ENCODE results near the gene LHFPL3.

LHFPL3 gene

DNA sequence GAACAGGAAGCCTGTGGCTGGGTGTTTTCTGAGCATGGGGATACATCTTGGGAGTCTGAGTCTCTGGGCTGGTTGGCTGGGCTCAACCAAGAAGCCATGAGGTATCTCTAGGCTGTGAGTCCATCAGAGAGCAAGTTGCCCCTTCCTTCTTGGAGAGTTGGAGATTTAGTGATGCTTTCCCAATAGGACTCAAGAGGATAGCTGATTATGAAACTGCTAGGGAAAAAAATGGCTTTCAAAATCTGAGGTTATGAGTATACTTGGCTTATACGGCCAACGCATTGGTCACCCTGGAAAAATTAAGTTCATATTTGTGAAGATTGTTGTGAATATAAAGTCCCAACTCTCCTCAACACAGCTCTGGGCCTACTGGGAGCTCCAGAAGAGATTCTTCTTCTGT is 522.9 kb downstream of the LHFPL3 start:
- H2AK5ac ChIP-seq (ENCODE audit: low read length) = no peak overlapping the region
- no peak overlapping the region for H3K18ac ChIP-seq (ENCODE audit: low read length)
- H2BK15ac ChIP-seq (replicated peaks; ENCODE audit: low read depth) = no peak overlapping the region
- WGBS (ENCODE audit: extremely low coverage, insufficient coverage, low lambda C conversion rate) = no CpG with 5 or more reads among the region's 2 CpGs
- no peak overlapping the region for H3K23ac ChIP-seq (ENCODE audit: low read length)
- no peak overlapping the region for H4K5ac ChIP-seq (ENCODE audit: low read length)
- H3K36me3 ChIP-seq (ENCODE audit: control insufficient read depth, insufficient read depth, low read length) = no peaks in the 10 kb centered on the region
- H3K4ac ChIP-seq (ENCODE audit: low read depth, low read length) = no peak overlapping the region
- no peak overlapping the region for H3K27ac ChIP-seq (ENCODE audit: low read depth, low read length)
- H3K4me1 ChIP-seq (ENCODE audit: control insufficient read depth, low read depth, low read length) = no peaks in the 10 kb centered on the region
- H3K4me3 ChIP-seq (ENCODE audit: low read length) = no peak overlapping the region
- DNase-seq = no peak
- H3K56ac ChIP-seq (ENCODE audit: low read length) = no peak overlapping the region
- no peak overlapping the region for H2BK5ac ChIP-seq (ENCODE audit: low read length)
- H3K27me3 ChIP-seq (ENCODE audit: insufficient read depth, low read length, poor library complexity) = no peaks in the 10 kb centered on the region
- H4K8ac ChIP-seq (ENCODE audit: low read depth, low read length) = no peak overlapping the region
- no peak overlapping the region for H3K4me2 ChIP-seq (ENCODE audit: low read length)
- H3K9ac ChIP-seq (ENCODE audit: low read length) = no peak overlapping the region
- no peaks in the 10 kb centered on the region for H3K79me2 ChIP-seq (ENCODE audit: control insufficient read depth, insufficient read depth, low read length)
- H2BK120ac ChIP-seq (ENCODE audit: low read depth, low read length) = no peak overlapping the region
- H3K79me1 ChIP-seq (ENCODE audit: low read length) = no peaks in the 10 kb centered on the region

GRCh38 chr7:104852386-104852785 is 524.0 kb downstream of the LHFPL3 start:
- Histone ChIP-seq H3K36me3 (ENCODE audit: control insufficient read depth, insufficient read depth, low read length) (no peaks in the 10 kb centered on the region), H3K23ac (ENCODE audit: low read length) (no peak overlapping the region), H3K79me2 (ENCODE audit: control insufficient read depth, insufficient read depth, low read length) (no peaks in the 10 kb centered on the region), H2BK5ac (ENCODE audit: low read length) (no peak overlapping the region), H3K4ac (ENCODE audit: low read depth, low read length) (no peak overlapping the region), H2AK5ac (ENCODE audit: low read length) (no peak overlapping the region), H3K27me3 (ENCODE audit: insufficient read depth, low read length, poor library complexity) (no peaks in the 10 kb centered on the region), H3K56ac (ENCODE audit: low read length) (no peak overlapping the region), H3K27ac (ENCODE audit: low read depth, low read length) (no peak overlapping the region), H3K4me1 (ENCODE audit: control insufficient read depth, low read depth, low read length) (no peaks in the 10 kb centered on the region), H3K4me3 (ENCODE audit: low read length) (no peak overlapping the region), H4K5ac (ENCODE audit: low read length) (no peak overlapping the region), H4K8ac (ENCODE audit: low read depth, low read length) (no peak overlapping the region), H2BK120ac (ENCODE audit: low read depth, low read length) (no peak overlapping the region), H3K9ac (ENCODE audit: low read length) (no peak overlapping the region), H3K4me2 (ENCODE audit: low read length) (no peak overlapping the region), H2BK15ac (replicated peaks; ENCODE audit: low read depth) (no peak overlapping the region), H3K18ac (ENCODE audit: low read length) (no peak overlapping the region), H3K79me1 (ENCODE audit: low read length) (no peaks in the 10 kb centered on the region)
- DNase-seq = no peak
- WGBS (ENCODE audit: extremely low coverage, insufficient coverage, low lambda C conversion rate) = no CpG with 5 or more reads among the region's 1 CpG

- WGBS (ENCODE audit: extremely low coverage, insufficient coverage, low lambda C conversion rate) = no CpG with 5 or more reads among the region's 2 CpGs
- Histone ChIP-seq H3K27ac (ENCODE audit: low read depth, low read length) (no peak overlapping the region), H3K18ac (ENCODE audit: low read length) (no peak overlapping the region)
Measured at GRCh38 chr7:104855861-104856260, 527.5 kb downstream of the LHFPL3 start.

DNA sequence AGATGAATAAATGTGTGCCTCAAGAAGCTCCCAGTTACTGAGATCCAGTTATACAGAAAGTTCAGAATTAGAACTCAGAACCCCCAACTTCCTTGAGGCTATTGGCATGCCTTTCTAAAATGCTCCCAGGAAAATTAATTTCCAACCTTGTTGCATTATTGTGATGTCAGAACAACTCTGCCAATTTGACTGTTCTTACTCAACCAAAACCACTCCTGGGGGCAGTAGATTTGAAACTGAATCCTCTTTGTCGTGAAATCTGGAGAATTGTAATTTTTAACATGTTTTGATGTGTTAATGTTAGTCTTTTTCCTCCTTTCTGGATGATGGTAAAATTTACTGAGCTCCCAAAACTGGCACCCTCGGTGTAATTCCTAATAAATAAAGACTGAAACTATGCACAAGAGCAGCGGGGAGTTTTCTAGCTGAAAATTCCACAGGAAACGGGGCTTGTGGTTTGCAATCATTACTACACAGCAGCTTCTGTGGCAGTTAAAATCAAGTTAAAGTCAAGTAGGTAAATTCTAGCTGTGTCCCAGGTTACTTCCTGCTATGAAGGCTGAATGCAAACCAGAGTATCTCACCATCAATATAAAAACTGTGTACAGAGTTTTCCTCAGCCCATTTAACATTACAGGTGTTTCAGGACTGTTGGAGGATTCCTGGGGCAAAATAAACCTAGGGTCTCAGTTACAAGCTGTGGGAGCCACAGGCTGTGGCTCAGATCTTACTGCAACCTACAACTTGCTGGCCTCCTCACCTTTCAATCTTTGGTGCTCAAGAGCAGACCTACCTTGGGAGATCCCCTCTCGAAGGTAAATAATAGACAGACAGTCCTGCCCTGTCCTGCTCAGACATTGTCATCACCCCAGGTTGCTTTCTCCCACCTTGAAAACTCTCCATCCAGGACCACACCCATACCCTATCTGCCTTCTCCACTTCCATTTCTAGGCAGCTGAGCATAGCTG is 529.3 kb downstream of the LHFPL3 start:
- no peak overlapping the region for H2BK120ac ChIP-seq (ENCODE audit: low read depth, low read length)
- no peak overlapping the region for H4K8ac ChIP-seq (ENCODE audit: low read depth, low read length)
- no peaks in the 10 kb centered on the region for H3K79me1 ChIP-seq (ENCODE audit: low read length)
- H4K5ac ChIP-seq (ENCODE audit: low read length) = no peak overlapping the region
- H3K4me2 ChIP-seq (ENCODE audit: low read length) = no peak overlapping the region
- H3K79me2 ChIP-seq (ENCODE audit: control insufficient read depth, insufficient read depth, low read length) = no peaks in the 10 kb centered on the region
- no peak overlapping the region for H3K27ac ChIP-seq (ENCODE audit: low read depth, low read length)
- no peak overlapping the region for H2BK5ac ChIP-seq (ENCODE audit: low read length)
- H3K9ac ChIP-seq (ENCODE audit: low read length) = no peak overlapping the region
- H3K27me3 ChIP-seq (ENCODE audit: insufficient read depth, low read length, poor library complexity) = no peaks in the 10 kb centered on the region
- H3K36me3 ChIP-seq (ENCODE audit: control insufficient read depth, insufficient read depth, low read length) = no peaks in the 10 kb centered on the region
- no peak overlapping the region for H2BK15ac ChIP-seq (replicated peaks; ENCODE audit: low read depth)
- H3K4me1 ChIP-seq (ENCODE audit: control insufficient read depth, low read depth, low read length) = no peaks in the 10 kb centered on the region
- no CpG with 5 or more reads among the region's 5 CpGs for WGBS (ENCODE audit: extremely low coverage, insufficient coverage, low lambda C conversion rate)
- DNase-seq = no peak
- no peak overlapping the region for H2AK5ac ChIP-seq (ENCODE audit: low read length)
- H3K4ac ChIP-seq (ENCODE audit: low read depth, low read length) = no peak overlapping the region
- no peak overlapping the region for H3K23ac ChIP-seq (ENCODE audit: low read length)
- no peak overlapping the region for H3K4me3 ChIP-seq (ENCODE audit: low read length)
- H3K56ac ChIP-seq (ENCODE audit: low read length) = no peak overlapping the region
- H3K18ac ChIP-seq (ENCODE audit: low read length) = no peak overlapping the region

More at GRCh38 chr7:104855861-104856260, 527.5 kb downstream of the LHFPL3 start:
- no peak overlapping the region for H3K9ac ChIP-seq (ENCODE audit: low read length)
- no peak overlapping the region for H4K8ac ChIP-seq (ENCODE audit: low read depth, low read length)
- no peak overlapping the region for H3K23ac ChIP-seq (ENCODE audit: low read length)
- no peak overlapping the region for H3K4me3 ChIP-seq (ENCODE audit: low read length)
- H3K36me3 ChIP-seq (ENCODE audit: control insufficient read depth, insufficient read depth, low read length) = no peaks in the 10 kb centered on the region
- no peak overlapping the region for H3K56ac ChIP-seq (ENCODE audit: low read length)
- H3K4me2 ChIP-seq (ENCODE audit: low read length) = no peak overlapping the region
- no peak overlapping the region for H3K4ac ChIP-seq (ENCODE audit: low read depth, low read length)
- H3K27me3 ChIP-seq (ENCODE audit: insufficient read depth, low read length, poor library complexity) = no peaks in the 10 kb centered on the region
- no peak overlapping the region for H4K5ac ChIP-seq (ENCODE audit: low read length)
- no peak for DNase-seq
- H2BK15ac ChIP-seq (replicated peaks; ENCODE audit: low read depth) = no peak overlapping the region
- no peaks in the 10 kb centered on the region for H3K79me1 ChIP-seq (ENCODE audit: low read length)
- no peak overlapping the region for H2BK5ac ChIP-seq (ENCODE audit: low read length)
- H2BK120ac ChIP-seq (ENCODE audit: low read depth, low read length) = no peak overlapping the region
- H2AK5ac ChIP-seq (ENCODE audit: low read length) = no peak overlapping the region
- H3K79me2 ChIP-seq (ENCODE audit: control insufficient read depth, insufficient read depth, low read length) = no peaks in the 10 kb centered on the region
- H3K4me1 ChIP-seq (ENCODE audit: control insufficient read depth, low read depth, low read length) = no peaks in the 10 kb centered on the region

DNA sequence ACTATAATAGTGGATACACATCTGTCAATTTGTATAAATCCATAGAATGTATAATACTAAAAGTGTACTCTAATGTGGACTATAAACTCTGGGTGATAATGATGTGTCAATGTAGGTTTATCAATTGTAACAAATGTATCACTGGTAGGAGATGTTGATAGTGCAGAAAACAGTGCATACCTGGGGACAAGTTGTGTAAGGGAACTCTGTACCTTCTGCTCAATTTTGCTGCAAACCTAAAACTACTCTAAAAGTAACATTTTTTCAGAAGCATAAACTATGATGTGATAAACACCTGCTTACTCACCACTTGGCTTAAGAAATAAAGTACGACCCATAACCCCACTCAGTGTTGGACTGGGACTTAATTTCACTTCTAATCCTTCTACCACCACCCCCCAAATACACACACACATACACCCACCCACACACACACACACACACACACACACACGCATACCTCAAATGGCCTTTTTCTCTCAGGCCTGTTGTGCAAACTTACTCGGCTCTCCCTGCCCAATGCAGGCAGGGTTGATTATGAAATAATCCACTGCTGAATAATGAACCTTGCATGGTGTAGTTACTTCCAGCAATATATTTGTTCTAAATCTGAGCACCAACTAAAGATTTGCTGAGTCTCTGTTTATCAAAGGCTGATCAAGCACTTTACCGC is 531.5 kb downstream of the LHFPL3 start:
- no CpG with 5 or more reads among the region's 4 CpGs for WGBS (ENCODE audit: extremely low coverage, insufficient coverage, low lambda C conversion rate)
- Histone ChIP-seq H2AK5ac (ENCODE audit: low read length) (no peak overlapping the region), H4K8ac (ENCODE audit: low read depth, low read length) (no peak overlapping the region), H2BK120ac (ENCODE audit: low read depth, low read length) (no peak overlapping the region), H3K27me3 (ENCODE audit: insufficient read depth, low read length, poor library complexity) (no peaks in the 10 kb centered on the region), H3K27ac (ENCODE audit: low read depth, low read length) (no peak overlapping the region), H3K23ac (ENCODE audit: low read length) (no peak overlapping the region), H3K4ac (ENCODE audit: low read depth, low read length) (no peak overlapping the region), H3K4me2 (ENCODE audit: low read length) (no peak overlapping the region), H3K36me3 (ENCODE audit: control insufficient read depth, insufficient read depth, low read length) (no peaks in the 10 kb centered on the region), H3K4me3 (ENCODE audit: low read length) (no peak overlapping the region), H3K9ac (ENCODE audit: low read length) (no peak overlapping the region), H3K79me2 (ENCODE audit: control insufficient read depth, insufficient read depth, low read length) (no peaks in the 10 kb centered on the region), H2BK5ac (ENCODE audit: low read length) (no peak overlapping the region), H3K18ac (ENCODE audit: low read length) (no peak overlapping the region), H3K4me1 (ENCODE audit: control insufficient read depth, low read depth, low read length) (no peaks in the 10 kb centered on the region), H2BK15ac (replicated peaks; ENCODE audit: low read depth) (no peak overlapping the region), H3K79me1 (ENCODE audit: low read length) (no peaks in the 10 kb centered on the region), H4K5ac (ENCODE audit: low read length) (no peak overlapping the region), H3K56ac (ENCODE audit: low read length) (no peak overlapping the region)
- no peak for DNase-seq
